ENCODE data around the gene PTX4. TPM values are rescaled to one million over a fixed set of nuclear protein-coding genes. Genes with fewer than 3 reads are reported as not detected.

PTX4 gene
- total and polyA plus RNA-seq, 5 donors from 2014 or later, result not detected

GRCh38 chr16:1450841-1451240, 37.9 kb downstream of the PTX4 start:
- H3K27me3 ChIP-seq (ENCODE audit: control insufficient read depth, insufficient read depth, low read length), result no peaks in the 10 kb centered on the region
- H3K27ac Mint-ChIP-seq, result no peak overlapping the region
- H3K36me3 ChIP-seq (ENCODE audit: control insufficient read depth, insufficient read depth, low read length), result peaks cover 21% of the 10 kb centered on the region
- no peaks in the 10 kb centered on the region for H3K27me3 Mint-ChIP-seq
- ATAC-seq (ENCODE audit: low read depth in 2 of 2) (no peak), DNase-seq (no peak)
- H3K9me3 Mint-ChIP-seq, result no peaks in the 10 kb centered on the region
- H3K4me1 Mint-ChIP-seq, result peaks cover 0 to 3% (median 0%) of the 10 kb centered on the region in 4 donors
- no peaks in the 10 kb centered on the region for H3K9me3 ChIP-seq (ENCODE audit: control insufficient read depth in 2 of 2, low read length in 2 of 2)
- H3K27ac ChIP-seq (ENCODE audit: insufficient read depth, low read length, poor library complexity, severe bottlenecking), result no peak overlapping the region
- H3K36me3 Mint-ChIP-seq, result peaks cover 16% of the 10 kb centered on the region
- H3K4me3 ChIP-seq (ENCODE audit: low read depth, low read length), result no peak overlapping the region
- H3K4me1 ChIP-seq (ENCODE audit: control insufficient read depth, insufficient read depth, low read length, poor library complexity, severe bottlenecking), result no peaks in the 10 kb centered on the region
- no peak overlapping the region for H3K4me3 Mint-ChIP-seq

GRCh38 chr16:1450218-1450617, 38.5 kb downstream of the PTX4 start:
- no peaks in the 10 kb centered on the region for H3K9me3 ChIP-seq (ENCODE audit: control insufficient read depth in 2 of 2, low read length in 2 of 2)
- ATAC-seq (ENCODE audit: low read depth in 2 of 2) (no peak), DNase-seq (no peak)
- H3K27me3 Mint-ChIP-seq, result no peaks in the 10 kb centered on the region
- H3K9me3 Mint-ChIP-seq, result no peaks in the 10 kb centered on the region
- peaks cover 16% of the 10 kb centered on the region for H3K36me3 Mint-ChIP-seq
- H3K4me3 Mint-ChIP-seq, result no peak overlapping the region
- no peaks in the 10 kb centered on the region for H3K4me1 ChIP-seq (ENCODE audit: control insufficient read depth, insufficient read depth, low read length, poor library complexity, severe bottlenecking)
- no peak overlapping the region for H3K27ac ChIP-seq (ENCODE audit: insufficient read depth, low read length, poor library complexity, severe bottlenecking)
- peaks cover 0 to 3% (median 0%) of the 10 kb centered on the region in 4 donors for H3K4me1 Mint-ChIP-seq
- H3K27me3 ChIP-seq (ENCODE audit: control insufficient read depth, insufficient read depth, low read length), result no peaks in the 10 kb centered on the region
- H3K36me3 ChIP-seq (ENCODE audit: control insufficient read depth, insufficient read depth, low read length), result peaks cover 17% of the 10 kb centered on the region
- H3K27ac Mint-ChIP-seq, result no peak overlapping the region
- H3K4me3 ChIP-seq (ENCODE audit: low read depth, low read length), result no peak overlapping the region

DNA sequence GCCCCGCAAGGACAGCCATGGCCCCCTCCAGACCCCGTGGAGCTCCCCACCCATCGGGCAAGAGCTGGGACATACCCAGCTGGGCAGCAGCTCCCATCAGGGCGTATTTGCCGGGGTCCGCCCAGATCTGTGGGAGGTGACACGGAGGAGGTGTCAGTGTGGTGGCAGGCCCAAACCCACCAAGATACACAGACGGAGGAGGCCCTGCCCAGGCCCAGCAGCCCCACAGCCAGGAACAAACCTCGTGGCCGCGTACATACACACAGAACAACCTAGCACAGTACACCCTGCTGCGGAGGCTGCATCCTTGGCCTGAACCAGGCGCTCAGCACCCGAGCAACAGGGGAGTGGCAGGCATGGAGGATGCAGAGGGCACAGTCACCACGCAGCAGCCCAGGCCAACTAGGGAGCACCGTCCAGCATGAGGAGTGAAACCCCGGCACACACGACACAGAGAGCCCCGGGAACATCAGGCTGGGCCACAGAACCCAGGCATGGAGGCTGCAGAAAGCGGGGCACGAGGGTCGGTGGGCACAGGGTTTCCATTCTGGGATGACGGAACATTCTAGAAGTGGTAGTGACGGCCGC, 39.4 kb downstream of the PTX4 start:
- no peaks in the 10 kb centered on the region for H3K27me3 ChIP-seq (ENCODE audit: control insufficient read depth, insufficient read depth, low read length)
- ATAC-seq (ENCODE audit: low read depth in 2 of 2) (no peak), DNase-seq (no peak)
- peaks cover 12% of the 10 kb centered on the region for H3K36me3 ChIP-seq (ENCODE audit: control insufficient read depth, insufficient read depth, low read length)
- no peaks in the 10 kb centered on the region for H3K27me3 Mint-ChIP-seq
- peaks cover 15% of the 10 kb centered on the region for H3K36me3 Mint-ChIP-seq
- H3K27ac Mint-ChIP-seq, result no peak overlapping the region
- no peaks in the 10 kb centered on the region for H3K4me1 ChIP-seq (ENCODE audit: control insufficient read depth, insufficient read depth, low read length, poor library complexity, severe bottlenecking)
- H3K9me3 Mint-ChIP-seq, result no peaks in the 10 kb centered on the region
- H3K27ac ChIP-seq (ENCODE audit: insufficient read depth, low read length, poor library complexity, severe bottlenecking), result no peak overlapping the region
- no peaks in the 10 kb centered on the region for H3K9me3 ChIP-seq (ENCODE audit: control insufficient read depth in 2 of 2, low read length in 2 of 2)
- H3K4me3 Mint-ChIP-seq, result no peak overlapping the region
- H3K4me1 Mint-ChIP-seq, result peaks cover 0 to 2% (median 0%) of the 10 kb centered on the region in 4 donors
- H3K4me3 ChIP-seq (ENCODE audit: low read depth, low read length), result no peak overlapping the region

GRCh38 chr16:1448536-1449116, 40.1 kb downstream of the PTX4 start:
- no peaks in the 10 kb centered on the region for H3K9me3 ChIP-seq (ENCODE audit: control insufficient read depth in 2 of 2, low read length in 2 of 2)
- no peak overlapping the region for H3K27ac Mint-ChIP-seq
- no peaks in the 10 kb centered on the region for H3K27me3 Mint-ChIP-seq
- peaks cover 9% of the 10 kb centered on the region for H3K36me3 ChIP-seq (ENCODE audit: control insufficient read depth, insufficient read depth, low read length)
- H3K36me3 Mint-ChIP-seq, result peaks cover 8% of the 10 kb centered on the region
- H3K27ac ChIP-seq (ENCODE audit: insufficient read depth, low read length, poor library complexity, severe bottlenecking), result no peak overlapping the region
- DNase-seq (no peak), ATAC-seq (ENCODE audit: low read depth in 2 of 2) (no peak)
- H3K4me1 Mint-ChIP-seq, result no peaks in the 10 kb centered on the region
- H3K4me3 Mint-ChIP-seq, result no peak overlapping the region
- H3K4me3 ChIP-seq (ENCODE audit: low read depth, low read length), result no peak overlapping the region
- H3K27me3 ChIP-seq (ENCODE audit: control insufficient read depth, insufficient read depth, low read length), result no peaks in the 10 kb centered on the region
- no peaks in the 10 kb centered on the region for H3K9me3 Mint-ChIP-seq
- no peaks in the 10 kb centered on the region for H3K4me1 ChIP-seq (ENCODE audit: control insufficient read depth, insufficient read depth, low read length, poor library complexity, severe bottlenecking)

DNA sequence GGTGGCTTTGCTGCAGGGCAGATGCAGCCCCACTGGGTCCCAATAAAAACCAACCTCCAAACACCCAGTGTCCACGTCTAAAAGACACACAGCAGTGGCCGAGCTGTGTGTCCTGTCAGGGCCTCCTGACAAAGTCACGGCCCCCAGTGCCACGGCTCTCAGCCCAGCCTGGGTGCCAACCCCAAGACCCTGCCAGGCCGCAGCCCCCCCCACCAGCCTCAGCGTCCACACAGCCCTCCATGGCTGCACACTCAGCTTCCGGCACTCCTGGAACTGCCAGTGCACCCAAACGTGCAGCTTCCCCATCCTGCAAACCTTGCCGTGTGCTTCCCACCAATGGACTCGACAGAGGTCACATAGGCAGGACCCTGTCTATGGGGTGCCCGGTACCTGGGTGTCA, 40.8 kb downstream of the PTX4 start:
- no peaks in the 10 kb centered on the region for H3K4me1 ChIP-seq (ENCODE audit: control insufficient read depth, insufficient read depth, low read length, poor library complexity, severe bottlenecking)
- peaks cover 5% of the 10 kb centered on the region for H3K36me3 ChIP-seq (ENCODE audit: control insufficient read depth, insufficient read depth, low read length)
- DNase-seq (no peak), ATAC-seq (ENCODE audit: low read depth in 2 of 2) (no peak)
- Mint-ChIP-seq H3K4me1 (no peaks in the 10 kb centered on the region), H3K36me3 (peaks cover 7% of the 10 kb centered on the region), H3K4me3 (no peak overlapping the region), H3K27me3 (no peaks in the 10 kb centered on the region), H3K27ac (no peak overlapping the region), H3K9me3 (no peaks in the 10 kb centered on the region)
- H3K27me3 ChIP-seq (ENCODE audit: control insufficient read depth, insufficient read depth, low read length), result no peaks in the 10 kb centered on the region
- H3K27ac ChIP-seq (ENCODE audit: insufficient read depth, low read length, poor library complexity, severe bottlenecking), result no peak overlapping the region
- H3K9me3 ChIP-seq (ENCODE audit: control insufficient read depth in 2 of 2, low read length in 2 of 2), result no peaks in the 10 kb centered on the region
- H3K4me3 ChIP-seq (ENCODE audit: low read depth, low read length), result no peak overlapping the region

- Mint-ChIP-seq H3K36me3 (peaks cover 2% of the 10 kb centered on the region), H3K4me3 (no peak overlapping the region), H3K4me1 (no peaks in the 10 kb centered on the region), H3K9me3 (no peaks in the 10 kb centered on the region), H3K27ac (no peak overlapping the region), H3K27me3 (no peaks in the 10 kb centered on the region)
- DNase-seq (no peak), ATAC-seq (ENCODE audit: low read depth in 2 of 2) (no peak)
- Histone ChIP-seq H3K27me3 (ENCODE audit: control insufficient read depth, insufficient read depth, low read length) (no peaks in the 10 kb centered on the region), H3K9me3 (ENCODE audit: control insufficient read depth in 2 of 2, low read length in 2 of 2) (no peaks in the 10 kb centered on the region), H3K4me1 (ENCODE audit: control insufficient read depth, insufficient read depth, low read length, poor library complexity, severe bottlenecking) (no peaks in the 10 kb centered on the region), H3K36me3 (ENCODE audit: control insufficient read depth, insufficient read depth, low read length) (peaks cover 3% of the 10 kb centered on the region), H3K4me3 (ENCODE audit: low read depth, low read length) (no peak overlapping the region), H3K27ac (ENCODE audit: insufficient read depth, low read length, poor library complexity, severe bottlenecking) (no peak overlapping the region)
Measured at GRCh38 chr16:1446296-1447080, 42.3 kb downstream of the PTX4 start.

DNA sequence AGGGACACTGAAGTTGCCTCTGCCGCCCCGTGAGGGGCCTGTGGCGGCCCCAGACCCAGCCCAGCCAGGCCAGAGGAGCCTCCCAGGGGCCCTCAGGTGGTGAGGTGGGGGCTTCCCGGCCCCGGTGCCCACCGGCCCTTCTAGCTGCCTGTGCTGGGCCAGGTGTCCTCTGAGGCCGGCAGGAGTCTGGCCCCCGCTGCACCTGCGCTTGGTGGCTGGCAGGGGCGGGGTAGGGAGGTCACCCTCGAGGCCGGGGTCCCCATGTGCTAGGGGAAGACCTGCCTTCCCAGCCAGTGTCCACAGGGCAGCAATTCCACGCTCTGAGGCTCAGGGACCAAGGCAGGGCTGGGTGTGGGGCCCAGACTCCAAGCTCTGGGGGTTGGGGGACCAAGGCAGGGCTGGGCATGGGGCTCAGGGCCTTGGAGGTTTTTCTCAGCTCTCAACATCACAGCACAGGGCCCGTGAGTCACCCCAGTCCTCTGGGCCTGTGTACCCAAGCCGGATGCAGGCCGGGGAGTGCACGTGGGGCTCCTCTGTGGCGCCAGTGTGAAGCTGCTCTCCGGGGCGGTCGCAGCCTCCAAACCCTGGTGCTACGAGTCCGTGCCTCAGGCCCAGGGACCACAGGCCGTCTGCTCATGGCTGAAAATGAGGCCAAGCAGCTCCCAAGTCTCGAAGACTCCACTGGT, 43.1 kb downstream of the PTX4 start:
- DNase-seq (no peak), ATAC-seq (ENCODE audit: low read depth in 2 of 2) (no peak)
- peaks cover 3% of the 10 kb centered on the region for H3K36me3 ChIP-seq (ENCODE audit: control insufficient read depth, insufficient read depth, low read length)
- Mint-ChIP-seq H3K27me3 (no peaks in the 10 kb centered on the region), H3K4me1 (no peaks in the 10 kb centered on the region), H3K9me3 (no peaks in the 10 kb centered on the region), H3K36me3 (no peaks in the 10 kb centered on the region), H3K4me3 (no peak overlapping the region), H3K27ac (no peak overlapping the region)
- H3K4me1 ChIP-seq (ENCODE audit: control insufficient read depth, insufficient read depth, low read length, poor library complexity, severe bottlenecking), result no peaks in the 10 kb centered on the region
- H3K9me3 ChIP-seq (ENCODE audit: control insufficient read depth in 2 of 2, low read length in 2 of 2), result no peaks in the 10 kb centered on the region
- no peaks in the 10 kb centered on the region for H3K27me3 ChIP-seq (ENCODE audit: control insufficient read depth, insufficient read depth, low read length)
- no peak overlapping the region for H3K4me3 ChIP-seq (ENCODE audit: low read depth, low read length)
- H3K27ac ChIP-seq (ENCODE audit: insufficient read depth, low read length, poor library complexity, severe bottlenecking), result no peak overlapping the region

Data from CD4-positive, CD25-positive, alpha-beta regulatory T cell (primary cell).